ENCODE results near the gene LRRC72.

DNA sequence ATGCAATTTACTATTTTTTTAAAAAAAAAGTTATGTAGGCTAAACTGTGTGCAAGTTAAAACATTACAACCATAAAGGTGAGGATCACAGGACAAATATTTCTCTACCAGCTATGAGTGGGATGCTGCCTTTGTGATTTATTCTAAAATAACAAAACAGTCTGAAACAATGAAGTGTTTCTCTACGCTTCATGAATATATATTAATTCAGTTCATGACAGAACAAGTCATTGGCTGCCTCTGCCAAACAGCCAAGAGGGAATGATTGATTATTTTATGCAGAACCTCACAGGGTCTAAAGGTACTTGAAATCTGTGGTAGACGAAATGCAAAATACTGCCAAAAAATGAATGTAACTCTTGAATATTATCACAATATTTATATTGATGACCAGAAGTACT is 32.1 kb upstream of the LRRC72 start:
- TF ChIP-seq, protein P1, sequence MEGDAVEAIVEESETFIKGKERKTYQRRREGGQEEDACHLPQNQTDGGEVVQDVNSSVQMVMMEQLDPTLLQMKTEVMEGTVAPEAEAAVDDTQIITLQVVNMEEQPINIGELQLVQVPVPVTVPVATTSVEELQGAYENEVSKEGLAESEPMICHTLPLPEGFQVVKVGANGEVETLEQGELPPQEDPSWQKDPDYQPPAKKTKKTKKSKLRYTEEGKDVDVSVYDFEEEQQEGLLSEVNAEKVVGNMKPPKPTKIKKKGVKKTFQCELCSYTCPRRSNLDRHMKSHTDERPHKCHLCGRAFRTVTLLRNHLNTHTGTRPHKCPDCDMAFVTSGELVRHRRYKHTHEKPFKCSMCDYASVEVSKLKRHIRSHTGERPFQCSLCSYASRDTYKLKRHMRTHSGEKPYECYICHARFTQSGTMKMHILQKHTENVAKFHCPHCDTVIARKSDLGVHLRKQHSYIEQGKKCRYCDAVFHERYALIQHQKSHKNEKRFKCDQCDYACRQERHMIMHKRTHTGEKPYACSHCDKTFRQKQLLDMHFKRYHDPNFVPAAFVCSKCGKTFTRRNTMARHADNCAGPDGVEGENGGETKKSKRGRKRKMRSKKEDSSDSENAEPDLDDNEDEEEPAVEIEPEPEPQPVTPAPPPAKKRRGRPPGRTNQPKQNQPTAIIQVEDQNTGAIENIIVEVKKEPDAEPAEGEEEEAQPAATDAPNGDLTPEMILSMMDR (IDR thresholded peaks at IDR 0.05; ENCODE audit: low read depth, low read length, poor library complexity, severe bottlenecking), result no peak
- no peak for TF ChIP-seq EZH2phosphoT487 (IDR thresholded peaks at IDR 0.05; ENCODE audit: borderline replicate concordance, low read length)

All from DOHH2 (cell line).